Effector CD8-positive, alpha-beta T cell (primary cell): ENCODE results near the gene SMC6.

ENCODE experiments used
- DNase-seq: peaks from one replicate; lab custom pipeline; 2025; lab: John Stamatoyannopoulos, UW

The SMC6 gene

DNA sequence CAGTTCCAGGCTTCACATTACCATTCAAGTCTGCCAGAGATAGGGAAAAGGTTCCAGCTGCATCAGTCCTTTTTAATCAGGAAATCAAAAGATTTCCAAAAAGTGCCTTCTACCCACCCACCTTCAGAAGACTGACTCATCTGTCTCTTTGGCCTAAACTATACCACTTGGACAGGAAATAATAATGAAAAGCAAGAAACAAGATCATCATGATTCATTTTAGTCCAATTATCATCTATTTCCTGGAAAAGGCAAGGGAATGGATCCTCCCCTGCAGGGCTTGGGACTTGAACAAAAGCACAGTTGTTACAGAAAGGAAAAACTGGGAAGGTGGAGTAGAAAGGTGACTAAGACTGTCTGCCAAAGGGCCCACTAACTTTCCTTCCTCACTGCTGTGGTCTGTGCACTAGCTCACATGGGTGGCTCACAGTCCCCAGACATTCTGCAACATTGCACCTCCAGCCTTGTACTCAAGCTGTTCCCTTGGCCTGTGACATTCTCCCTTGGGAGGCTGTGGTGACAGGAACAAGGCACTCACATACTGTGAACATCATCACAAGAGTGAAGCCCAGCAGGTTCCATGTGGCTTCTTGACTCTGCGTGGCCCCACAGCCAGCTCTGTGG, 137.8 kb downstream of the SMC6 start:
- no peak for DNase-seq

GRCh38 chr2:17615147-17615546, 138.5 kb downstream of the SMC6 start:
- DNase-seq = no peak

DNA sequence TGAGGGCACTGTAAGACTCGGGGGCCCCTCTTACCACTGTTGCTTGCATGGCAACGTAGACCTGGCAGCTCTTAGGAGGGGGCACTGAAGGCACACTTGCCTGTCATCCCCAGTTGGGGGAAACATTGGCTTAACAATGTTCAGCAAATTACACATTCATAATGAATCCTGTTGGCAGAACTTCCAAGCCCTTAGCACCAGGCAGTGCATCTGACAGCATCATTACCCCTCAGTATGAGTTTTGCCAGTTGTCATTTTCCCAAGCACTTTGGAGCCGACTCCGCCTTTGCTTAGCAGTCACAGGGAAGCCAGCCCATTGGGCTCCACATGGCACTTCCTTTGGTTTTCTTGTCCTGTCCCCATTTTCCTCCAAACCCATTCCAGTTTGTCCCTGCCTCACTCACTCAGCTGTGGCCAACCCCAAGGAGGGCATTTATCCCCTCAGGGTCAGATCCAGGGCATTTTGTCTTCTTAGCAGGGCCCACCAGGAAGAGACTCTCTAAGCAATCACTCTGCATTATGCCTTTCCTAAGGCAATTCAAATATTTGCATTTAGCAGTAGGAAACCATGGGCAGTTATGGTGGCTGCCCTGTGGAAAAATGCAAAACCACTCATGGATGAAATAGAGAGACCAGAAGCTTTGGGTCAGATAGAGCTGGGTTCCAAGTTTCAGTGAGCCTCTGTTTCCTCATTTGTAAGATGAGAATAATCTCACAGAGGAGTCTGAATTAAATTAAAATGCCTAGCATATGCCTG, 139.3 kb downstream of the SMC6 start:
- no peak for DNase-seq
